CD4-positive, alpha-beta T cell treated with Interleukin-21 for 1 hour (primary cell): ENCODE results near the gene PTMS.
A peak's percentile ranks its signal among the peaks of the same experiment; 100 is the strongest.
"Not testable (repeated sequence)": the region's sequence is repeated elsewhere in the genome, so short reads cannot be mapped to it uniquely, and the experiment has no call there.

Experiments used
- DNase-seq: peaks from one replicate; pipeline ENCODE4 v3.0.0-alpha.2; 2020

PTMS gene

DNA sequence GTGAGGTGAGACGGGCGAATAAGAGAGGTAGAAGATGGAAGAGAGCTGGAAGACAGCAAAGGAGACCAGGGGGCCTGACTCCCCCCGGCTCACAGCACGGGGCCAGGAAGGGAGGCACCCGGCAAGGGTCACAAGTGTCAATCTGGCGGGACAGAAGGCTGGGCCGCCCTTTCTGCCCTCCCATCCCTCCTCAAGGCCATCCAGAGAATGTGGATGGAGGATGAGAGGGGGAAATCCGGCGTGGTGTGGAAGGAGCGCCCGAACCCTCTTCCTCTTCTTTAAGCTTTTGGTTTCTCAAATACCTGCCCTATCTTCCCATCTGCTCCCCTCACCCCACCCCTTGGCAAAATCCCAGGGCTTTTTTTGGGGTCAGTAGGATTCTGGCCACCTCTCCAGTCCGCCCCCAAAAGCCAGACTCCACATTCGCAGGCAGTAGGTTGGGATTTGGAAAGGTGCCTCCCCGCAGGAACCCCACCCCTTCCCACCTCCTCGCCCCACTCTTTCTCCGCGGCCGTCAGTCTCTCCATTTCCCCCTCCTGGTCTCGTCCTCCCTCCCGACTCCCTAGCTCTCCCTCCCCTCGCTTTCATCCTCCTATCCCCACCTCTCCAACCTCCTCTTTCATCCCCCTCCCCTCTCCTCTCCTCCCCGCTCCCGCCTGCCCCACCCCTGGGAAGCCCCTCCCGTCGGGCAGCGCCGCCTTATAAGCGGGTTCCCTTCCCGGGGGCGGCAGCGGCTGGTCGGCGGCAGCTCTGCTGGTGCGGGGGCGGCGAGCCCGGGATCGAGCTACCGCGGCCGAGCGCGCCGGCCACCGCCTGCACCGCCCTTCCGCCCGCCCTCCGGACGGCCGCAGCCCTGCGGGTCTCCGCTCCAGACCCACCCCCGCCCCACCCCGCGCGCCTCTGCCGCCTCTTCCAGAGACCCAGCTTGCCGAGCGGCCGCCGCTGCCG lies at the start of gene PTMS:
Gene PTMS, plus strand, starts transcription at position 730 of the 948 bp plus-strand sequence. CDS start 343 bp downstream, outside the sequence.
- DNase-seq = no peak

DNA sequence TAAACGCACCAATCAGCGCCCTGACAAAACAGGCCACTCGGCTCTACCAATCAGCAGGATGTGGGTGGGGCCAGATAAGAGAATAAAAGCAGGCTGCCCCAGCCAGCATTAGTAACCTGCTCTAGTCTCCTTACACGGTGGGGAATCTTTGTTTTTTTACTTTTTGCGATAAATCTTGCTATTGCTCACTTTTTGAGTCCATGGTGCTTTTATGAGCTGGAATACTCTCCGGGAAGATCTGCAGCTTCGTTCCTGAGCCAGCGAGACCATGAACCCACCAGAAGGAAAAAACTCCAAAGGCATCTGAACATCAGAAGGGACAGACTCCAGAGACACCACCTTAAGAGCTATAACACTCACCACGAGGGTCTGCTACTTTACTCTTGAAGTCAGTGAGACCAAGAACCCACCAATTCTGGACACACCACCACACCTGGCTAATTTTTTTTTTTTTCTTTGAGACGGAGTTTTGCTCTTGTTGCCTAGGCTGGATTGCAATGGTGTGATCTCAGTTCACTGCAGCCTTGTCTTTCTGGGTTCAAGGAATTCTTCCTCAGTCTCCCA lies 49.2 kb upstream of the PTMS start:
- DNase-seq = no peak

GRCh38 chr12:6722863-6723262 lies 43.3 kb upstream of the PTMS start:
- DNase-seq = no peak

DNA sequence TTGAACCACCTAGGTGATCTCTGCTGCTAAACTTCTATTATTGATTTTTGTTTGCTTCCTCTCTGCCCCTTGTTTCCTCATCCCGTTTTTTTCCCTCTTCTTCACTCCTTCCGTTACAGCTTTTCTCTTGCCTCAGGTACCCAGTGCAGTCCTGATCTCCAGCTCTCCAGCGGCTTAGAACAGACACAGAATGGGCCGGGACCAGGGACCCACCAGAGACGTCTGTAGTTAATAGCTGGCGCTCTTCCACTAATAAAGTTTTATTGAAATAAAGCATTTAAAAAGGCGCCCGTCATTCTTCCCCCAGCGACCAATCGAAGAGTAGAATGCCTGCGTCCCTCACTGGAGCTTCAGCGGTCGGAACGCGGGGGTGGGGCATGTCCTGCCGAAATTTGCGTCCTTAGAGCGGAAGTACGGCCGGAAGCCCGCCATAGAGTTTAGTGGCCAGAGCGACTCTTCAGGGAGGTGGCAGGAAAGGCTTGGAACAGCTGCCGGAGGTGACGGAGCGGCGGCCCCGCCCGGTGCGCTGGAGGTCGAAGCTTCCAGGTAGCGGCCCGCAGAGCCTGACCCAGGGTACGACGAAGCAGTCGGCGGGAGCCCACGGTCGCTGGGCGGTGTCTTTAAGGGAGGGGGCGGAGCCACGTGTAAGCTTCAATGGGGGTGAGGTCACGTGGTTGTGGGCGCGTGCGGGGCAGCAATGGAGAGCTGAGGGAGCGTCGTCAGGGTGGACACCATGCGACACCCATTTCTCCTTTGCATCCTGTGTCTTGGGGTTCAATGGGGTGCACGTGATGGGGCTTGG lies 42.4 kb upstream of the PTMS start, which contains the start of gene COPS7A:
Gene COPS7A, plus strand, starts transcription at position 440 of the 802 bp plus-strand sequence. CDS start 611 bp downstream, outside the sequence.
- peak; percentile 98 for DNase-seq

DNA sequence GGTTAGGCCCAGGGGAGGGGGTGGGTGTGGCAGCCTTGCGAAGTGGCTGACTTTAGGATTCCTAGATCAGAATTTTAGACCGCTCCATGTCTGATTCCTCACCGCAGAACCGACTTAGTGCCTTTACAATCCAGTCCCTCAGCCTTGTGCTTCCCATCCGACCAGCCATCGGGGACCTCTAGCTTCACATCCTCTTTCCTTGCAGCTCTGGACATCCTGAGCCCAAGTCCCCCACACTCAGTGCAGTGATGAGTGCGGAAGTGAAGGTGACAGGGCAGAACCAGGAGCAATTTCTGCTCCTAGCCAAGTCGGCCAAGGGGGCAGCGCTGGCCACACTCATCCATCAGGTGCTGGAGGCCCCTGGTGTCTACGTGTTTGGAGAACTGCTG lies 41.8 kb upstream of the PTMS start:
- no peak for DNase-seq

DNA sequence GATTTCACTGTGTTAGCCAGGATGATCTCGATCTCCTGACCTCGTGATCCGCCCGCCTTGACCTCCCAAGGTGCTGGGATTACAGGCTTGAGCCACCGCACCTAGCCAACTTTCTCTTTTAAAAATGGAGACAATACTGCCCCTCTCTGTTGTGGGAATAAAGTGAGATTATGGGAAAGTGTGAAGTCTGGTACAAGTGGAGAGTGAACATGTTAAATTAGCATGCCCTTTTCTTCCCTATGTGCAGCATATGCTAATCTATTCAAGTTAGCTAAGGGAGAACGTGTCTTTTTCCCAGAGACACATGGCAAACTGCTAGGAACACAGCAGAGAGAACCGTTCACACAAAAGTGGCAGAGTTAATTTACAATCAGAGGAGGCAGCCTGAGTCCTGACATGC lies 40.8 kb upstream of the PTMS start:
- DNase-seq = no peak

DNA sequence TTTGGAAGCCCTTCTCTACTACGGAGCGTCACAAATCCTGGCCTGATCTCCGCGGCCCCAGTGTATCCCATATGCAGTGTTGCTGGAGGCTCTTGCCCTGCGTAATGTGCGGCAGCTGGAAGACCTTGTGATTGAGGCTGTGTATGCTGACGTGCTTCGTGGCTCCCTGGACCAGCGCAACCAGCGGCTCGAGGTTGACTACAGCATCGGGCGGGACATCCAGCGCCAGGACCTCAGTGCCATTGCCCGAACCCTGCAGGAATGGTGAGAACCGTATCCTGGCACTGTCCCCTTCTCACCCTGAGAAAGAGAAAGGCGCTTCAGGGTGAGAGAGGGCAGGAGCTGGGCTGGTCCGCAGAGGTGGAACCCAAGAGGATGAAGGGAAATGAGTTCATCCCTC lies 37.0 kb upstream of the PTMS start:
- no peak for DNase-seq

GRCh38 chr12:6730169-6730568 lies 36.0 kb upstream of the PTMS start:
- DNase-seq = no peak

DNA sequence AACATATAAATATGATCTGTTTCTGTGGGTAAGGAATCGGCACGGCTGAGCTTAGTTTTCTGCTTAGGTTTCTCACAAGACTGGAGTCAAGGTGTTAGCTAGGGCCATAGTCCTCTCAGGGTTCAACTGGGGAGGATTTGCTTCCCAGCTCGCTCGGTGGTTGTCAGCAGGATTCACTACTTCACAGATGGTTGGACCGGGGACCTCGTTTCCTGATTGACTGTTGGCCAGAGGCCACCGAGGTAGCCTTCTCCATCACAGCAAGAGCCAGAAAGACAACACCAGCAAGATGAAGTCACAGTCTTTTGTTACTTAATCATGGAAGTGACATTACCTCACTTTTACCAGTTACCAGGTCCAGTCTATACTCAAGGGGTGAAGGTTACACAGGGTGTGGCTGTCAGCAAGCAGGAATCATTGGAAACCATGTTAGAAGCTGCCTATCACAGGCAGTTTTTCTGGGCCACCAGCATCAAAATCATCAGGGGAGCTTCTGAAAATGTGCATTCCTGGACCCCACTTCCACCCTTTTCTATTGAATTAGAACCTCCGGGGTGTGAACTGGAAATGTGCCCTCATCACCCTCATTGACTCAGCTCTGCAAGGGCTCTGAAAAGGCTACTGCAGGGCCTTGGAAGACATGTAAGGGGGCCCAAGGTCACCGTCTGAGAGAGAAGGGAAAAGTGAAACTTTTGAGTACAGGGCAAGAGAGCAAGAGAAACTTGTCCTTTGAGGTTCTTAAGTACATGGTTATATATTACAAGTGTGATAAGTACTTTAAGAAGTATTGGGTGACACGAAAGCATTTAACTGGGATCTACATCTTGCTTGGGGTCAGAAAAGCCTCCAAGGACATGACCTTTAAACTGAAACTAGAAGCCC lies 31.4 kb upstream of the PTMS start:
- DNase-seq = no peak

DNA sequence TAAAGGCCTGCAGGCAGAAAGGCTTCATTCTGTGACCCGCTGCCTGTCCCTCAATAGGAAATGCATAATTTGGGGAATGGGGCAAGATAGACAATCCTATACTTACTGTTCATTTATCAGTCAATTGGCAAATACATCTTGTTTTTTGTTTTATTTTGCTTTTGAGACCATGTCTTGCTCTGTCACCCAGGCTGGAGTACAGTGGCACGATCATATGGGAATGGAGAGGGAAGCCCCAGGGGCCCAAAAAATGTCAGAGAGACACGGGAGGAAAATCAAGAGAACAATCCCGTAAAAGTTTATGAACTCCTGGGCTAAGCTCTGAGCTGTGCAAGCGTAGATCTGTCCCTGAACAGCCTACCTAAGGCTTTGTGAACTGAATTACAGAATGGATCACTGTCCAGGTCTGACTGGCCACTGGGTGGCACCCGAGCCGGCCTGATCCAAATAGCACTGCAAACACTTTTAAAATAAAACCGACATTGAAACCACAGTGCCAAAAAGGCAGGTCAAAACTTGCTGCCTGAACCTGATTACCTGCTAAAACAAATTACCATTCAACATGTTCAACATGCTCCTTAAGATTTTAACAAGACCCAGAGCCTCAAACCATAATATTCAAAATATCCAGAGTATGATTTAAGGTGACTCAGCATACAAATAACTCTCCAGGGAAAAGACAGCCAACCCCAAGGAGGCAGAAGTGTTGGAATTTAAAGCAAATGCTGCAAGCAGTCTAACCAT lies 30.5 kb upstream of the PTMS start:
- peak; percentile 49 for DNase-seq

- no peak for DNase-seq
Observed at GRCh38 chr12:6736754-6737153, 29.4 kb upstream of the PTMS start.

GRCh38 chr12:6742080-6742479 lies 24.1 kb upstream of the PTMS start:
- DNase-seq = not testable (repeated sequence)

DNA sequence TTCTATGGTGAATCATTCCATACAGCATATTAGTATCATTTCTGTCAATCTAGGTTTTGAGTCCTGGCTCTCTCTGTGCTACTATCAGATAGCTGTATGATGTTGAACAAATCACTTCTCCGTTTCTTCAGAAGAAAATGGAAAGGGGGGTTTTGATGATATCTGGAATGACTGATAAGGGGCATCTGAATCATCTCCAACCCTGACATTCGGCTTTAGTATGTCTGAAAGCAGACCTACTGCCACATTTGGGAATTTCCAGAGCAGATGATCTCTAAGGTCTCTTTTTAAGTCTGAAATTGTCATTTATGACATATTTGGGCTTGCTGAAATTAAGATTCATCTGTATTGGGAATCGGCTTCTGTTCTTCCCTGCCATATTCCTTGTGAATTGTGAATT lies 23.3 kb upstream of the PTMS start:
- DNase-seq = no peak

DNA sequence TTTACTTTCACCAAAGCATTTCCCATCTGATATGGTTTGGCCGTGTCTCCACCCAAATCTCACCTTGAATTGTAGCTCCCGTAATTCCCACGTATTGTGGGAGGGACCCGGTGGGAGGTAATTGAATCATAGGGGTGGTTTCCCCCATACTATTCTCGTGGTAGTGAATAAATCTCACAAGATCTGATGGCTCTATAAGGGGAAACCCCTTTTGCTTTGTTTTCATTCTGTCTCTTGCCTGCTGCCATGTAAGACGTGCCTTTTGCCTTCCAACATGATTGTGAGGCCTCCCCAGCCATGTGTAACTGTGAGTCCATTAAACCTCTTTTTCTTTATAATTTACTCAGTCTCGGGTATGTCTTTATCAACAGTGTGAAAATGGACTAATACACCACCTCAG lies 22.9 kb upstream of the PTMS start:
- not testable (repeated sequence) for DNase-seq

DNA sequence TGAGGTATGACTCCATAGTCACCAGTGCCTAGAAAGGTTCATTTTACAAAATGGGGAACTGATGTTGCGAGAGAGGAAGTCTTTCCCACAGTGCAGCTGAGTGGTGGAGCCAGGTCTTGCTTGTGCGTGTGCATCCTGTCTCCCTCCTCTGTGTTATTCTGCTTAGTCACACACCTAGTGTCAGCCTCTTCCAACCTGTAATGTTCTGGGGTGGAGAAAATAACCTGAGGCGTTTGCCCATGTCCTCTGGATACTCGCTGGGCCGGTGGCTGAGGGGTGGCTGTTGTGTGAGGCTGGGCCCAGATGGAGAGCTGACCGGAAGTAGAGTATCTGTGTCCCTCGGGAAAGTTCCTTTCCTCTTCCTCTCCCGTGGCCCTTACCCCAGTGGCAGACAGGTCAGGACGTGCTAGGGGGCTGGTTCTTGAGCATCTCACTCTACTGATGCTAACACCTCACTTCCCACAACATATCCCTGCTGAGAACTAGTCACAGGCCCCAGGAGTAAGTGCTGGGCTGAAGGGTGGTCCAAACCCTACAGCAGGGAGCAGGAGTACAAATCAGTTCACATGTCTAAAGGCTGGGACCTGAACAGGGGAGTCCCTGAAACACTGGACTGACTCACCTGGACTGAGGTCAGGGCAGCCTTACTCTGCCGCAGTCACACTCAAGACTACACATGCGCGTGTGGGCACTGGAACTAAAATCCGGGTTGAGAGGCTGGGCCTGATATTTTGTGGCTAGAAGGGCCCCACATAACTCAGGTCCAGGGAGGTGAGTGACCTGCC lies 20.2 kb upstream of the PTMS start:
- no peak for DNase-seq

DNA sequence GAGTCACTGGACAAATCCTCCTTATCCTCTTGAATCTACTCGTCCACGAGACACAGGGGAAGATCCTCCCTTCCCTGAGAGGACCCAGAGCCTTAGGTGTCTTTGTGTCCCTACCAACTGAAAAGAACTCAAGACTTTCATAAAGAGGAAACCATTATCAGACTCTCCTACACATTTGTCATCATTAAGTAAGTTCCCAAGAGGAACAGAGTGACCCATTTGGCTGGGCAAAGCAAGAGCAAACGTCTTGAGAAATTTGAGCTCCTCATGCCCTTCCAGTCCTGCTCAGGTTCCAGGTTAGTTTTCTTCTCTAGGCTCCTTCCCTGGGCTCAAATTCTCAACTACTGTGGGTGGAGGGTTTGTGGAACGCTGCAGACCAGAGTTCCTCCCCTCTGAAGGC lies 18.9 kb upstream of the PTMS start:
- no peak for DNase-seq

DNA sequence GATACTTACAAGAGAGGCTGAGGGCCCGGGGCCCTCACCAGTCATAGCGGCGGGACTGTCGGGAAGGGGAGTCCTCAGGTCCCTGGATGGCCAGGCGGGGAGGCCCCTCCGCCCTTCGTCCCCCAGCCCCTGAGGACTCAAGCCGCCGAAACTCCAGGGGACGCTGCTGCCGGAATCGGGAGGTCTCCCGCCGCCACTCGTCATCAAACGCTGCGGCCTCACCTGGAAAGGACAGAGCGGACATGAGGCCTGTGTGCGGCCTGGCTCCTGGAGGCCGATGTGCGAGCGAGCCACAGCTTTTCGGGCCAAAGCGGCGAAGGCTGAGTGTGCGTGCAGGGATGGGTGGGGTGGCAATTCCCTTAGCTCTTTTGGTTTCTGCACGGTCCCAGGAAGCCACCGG lies 17.4 kb upstream of the PTMS start:
- DNase-seq = no peak

DNA sequence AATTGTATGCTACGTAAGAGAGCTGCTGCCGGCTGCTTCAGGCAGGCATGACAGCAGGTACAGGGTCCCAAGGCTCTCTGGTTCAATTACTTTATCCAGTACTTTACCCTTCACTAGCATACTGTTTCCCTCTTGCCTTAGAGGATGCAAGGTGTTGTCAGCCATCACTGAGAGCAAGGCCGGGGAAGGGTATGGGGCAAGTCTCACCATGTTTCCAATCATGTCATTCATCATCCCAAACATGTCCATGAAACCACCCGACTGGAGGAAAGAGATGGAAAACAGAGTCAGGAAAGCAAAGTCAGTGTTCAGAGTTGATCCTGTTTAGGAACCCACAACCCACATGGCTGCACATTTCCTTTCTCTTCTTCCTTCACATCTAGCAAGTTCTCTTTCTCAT lies 15.7 kb upstream of the PTMS start:
- no peak for DNase-seq

DNA sequence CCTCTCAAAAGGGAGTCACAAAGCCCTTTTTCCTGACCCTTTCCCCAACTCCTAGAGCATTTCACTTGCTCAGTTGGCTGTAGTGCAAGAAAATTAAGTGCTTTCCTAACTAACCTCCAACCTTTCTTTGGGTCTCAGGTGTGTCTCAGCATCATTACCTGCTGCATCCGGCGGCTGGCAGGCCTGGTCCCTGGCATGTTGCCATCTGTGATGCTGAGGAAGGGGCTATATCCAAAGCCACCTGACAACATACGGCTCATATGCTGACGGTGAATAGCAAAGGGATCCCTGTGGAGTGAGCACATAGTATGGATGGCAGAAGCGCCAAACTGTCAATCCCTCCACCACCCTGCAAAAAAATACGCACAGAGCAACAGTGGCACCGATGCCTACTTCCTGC lies 14.4 kb upstream of the PTMS start:
- DNase-seq = no peak

DNA sequence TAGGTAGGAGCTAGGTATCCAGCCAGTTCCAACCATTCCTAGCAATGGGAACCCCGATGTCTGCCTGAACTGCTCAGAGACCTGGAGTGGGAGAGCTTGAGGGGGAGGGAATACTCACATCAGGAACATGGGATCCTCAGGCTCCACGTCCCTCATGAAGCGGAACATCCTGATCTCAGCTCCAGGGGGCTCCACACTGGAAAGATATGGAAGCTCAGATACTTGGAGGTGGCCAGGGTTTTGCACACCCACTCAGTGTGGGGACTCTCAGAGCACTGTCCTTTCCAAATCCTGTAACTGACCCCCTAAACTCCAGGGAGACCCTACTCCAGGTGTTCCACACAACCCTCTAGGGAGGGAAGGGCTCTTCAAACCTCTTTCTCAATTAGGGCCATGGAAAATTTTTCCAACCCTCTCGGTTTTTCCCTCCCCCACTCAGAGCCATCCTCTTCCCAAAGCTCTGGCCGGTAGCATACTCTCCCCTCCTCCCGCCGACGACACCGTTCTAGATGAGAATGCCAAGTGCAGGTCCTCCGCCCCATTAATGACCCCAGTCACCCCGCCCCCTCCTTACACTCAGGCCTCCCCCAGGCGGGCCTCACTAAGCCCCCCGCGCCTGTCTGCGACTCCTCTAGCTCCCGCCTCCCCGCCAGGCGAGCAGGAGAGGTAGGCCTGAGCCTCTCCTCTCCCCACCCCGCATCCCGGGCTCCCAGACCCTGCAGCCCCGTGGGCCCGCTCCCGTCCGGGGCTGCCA lies 13.8 kb upstream of the PTMS start:
- DNase-seq = peak; percentile 45
